ENCODE measurements around the gene ST14. TPM values are rescaled to one million over a fixed set of nuclear protein-coding genes. Genes with fewer than 3 reads are reported as not detected.
"Not testable (repeated sequence)": the region's sequence is repeated elsewhere in the genome, so short reads cannot be mapped to it uniquely, and the experiment has no call there.

The ST14 gene
- total RNA-seq, 2 experiments from 2014 or later = not detected

GRCh38 chr11:130223291-130223971, 63.8 kb downstream of the ST14 start:
- peaks cover 6% of the 10 kb centered on the region for H3K4me1 Mint-ChIP-seq
- no peak for DNase-seq
- H3K27ac Mint-ChIP-seq = peak overlapping the region; percentile 56
- CTCF ChIA-PET = interaction anchor here (2.8 kb wide), 1 partner anchor 11 kb away, joined by 7 read pairs; no protein-coding TSS in a partner anchor
- POLR2A ChIA-PET = no interaction called here
- H3K36me3 Mint-ChIP-seq (ENCODE audit: low read depth) = peaks cover 3% of the 10 kb centered on the region
- H3K4me3 Mint-ChIP-seq = no peak overlapping the region
- H3K9me3 Mint-ChIP-seq = no peaks in the 10 kb centered on the region
- no peaks in the 10 kb centered on the region for H3K27me3 Mint-ChIP-seq

DNA sequence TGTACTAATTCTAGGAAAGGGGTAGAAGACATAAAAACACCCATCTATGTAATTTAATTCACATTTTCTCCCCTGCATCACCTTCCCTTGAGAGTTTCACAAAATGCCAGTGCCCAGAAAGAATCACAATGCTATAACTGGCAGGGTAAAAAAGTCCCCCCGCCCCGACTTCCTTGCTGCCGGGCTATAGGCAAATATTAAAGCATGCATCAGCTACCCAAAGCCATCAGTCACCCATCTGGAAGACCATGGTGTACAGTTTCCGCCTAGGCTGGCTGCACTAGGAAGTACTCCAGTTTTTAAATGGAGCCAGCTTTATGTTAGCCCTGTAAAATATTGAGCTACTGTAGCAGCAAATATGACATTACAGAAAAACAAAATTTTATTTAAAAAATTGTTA, 67.8 kb downstream of the ST14 start:
- no peak for DNase-seq
- no peak overlapping the region for H3K27ac Mint-ChIP-seq
- H3K27me3 Mint-ChIP-seq = no peaks in the 10 kb centered on the region
- peaks cover 6% of the 10 kb centered on the region for H3K4me1 Mint-ChIP-seq
- no peak overlapping the region for H3K4me3 Mint-ChIP-seq
- CTCF ChIA-PET = interaction anchor here (0.5 kb wide), 1 partner anchor 1058 kb away, joined by 3 read pairs; no protein-coding TSS in a partner anchor
- H3K36me3 Mint-ChIP-seq (ENCODE audit: low read depth) = peaks cover 4% of the 10 kb centered on the region
- H3K9me3 Mint-ChIP-seq = no peaks in the 10 kb centered on the region
- POLR2A ChIA-PET = no interaction called here

- H3K27ac Mint-ChIP-seq, POLR2A ChIA-PET, H3K4me1 Mint-ChIP-seq, DNase-seq, H3K4me3 Mint-ChIP-seq, CTCF ChIA-PET, H3K27me3 Mint-ChIP-seq, H3K9me3 Mint-ChIP-seq: not testable (repeated sequence)
- peaks cover 20% of the 10 kb centered on the region for H3K36me3 Mint-ChIP-seq (ENCODE audit: low read depth)
These were observed 73.9 kb downstream of the ST14 start for GRCh38 chr11:130233486-130233885.

DNA sequence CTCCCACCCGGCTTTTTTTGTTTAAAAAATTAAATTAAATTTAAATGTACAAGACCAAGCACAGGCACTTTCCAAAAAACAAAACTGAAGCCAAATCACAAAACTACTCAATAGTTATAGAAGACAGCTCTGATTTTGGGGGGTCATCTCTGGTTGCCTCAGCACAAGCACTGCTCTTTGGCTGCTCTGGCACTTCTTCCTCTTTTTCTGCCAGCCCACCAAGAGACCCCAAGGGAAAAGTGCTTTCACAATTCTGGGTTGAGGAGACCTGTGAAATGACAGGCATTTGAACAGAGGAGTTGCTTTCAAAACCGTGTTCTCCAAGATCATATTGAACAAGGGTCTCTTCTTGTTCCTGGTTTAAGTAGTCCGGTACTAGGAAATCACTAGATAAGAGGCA, 74.3 kb downstream of the ST14 start:
- DNase-seq, H3K4me1 Mint-ChIP-seq, H3K4me3 Mint-ChIP-seq, H3K27me3 Mint-ChIP-seq, H3K9me3 Mint-ChIP-seq, POLR2A ChIA-PET, CTCF ChIA-PET, H3K27ac Mint-ChIP-seq: not testable (repeated sequence)
- peaks cover 22% of the 10 kb centered on the region for H3K36me3 Mint-ChIP-seq (ENCODE audit: low read depth)

DNA sequence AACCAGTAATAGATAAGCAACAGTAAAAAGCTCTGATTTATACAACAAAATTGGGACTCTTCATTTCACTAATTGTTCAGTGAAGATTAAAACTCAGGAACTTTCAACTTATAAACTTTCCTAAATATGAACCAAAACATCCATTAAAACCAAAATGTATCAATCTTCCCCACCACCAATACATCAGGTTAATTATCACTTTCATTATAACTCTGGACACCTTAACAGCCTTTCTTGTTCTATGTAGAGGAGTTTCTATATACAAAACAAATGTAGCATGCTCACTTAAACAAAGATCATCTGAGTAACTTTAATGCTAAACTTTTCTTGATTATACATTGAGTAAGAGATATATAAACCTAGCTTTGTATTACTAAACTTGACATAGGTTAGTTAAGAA, 74.7 kb downstream of the ST14 start:
- Mint-ChIP-seq H3K27me3 (no peaks in the 10 kb centered on the region), H3K4me1 (no peaks in the 10 kb centered on the region), H3K27ac (no peak overlapping the region), H3K36me3 (ENCODE audit: low read depth) (peaks cover 25% of the 10 kb centered on the region), H3K9me3 (no peaks in the 10 kb centered on the region), H3K4me3 (no peak overlapping the region)
- ChIA-PET POLR2A (no interaction called here), CTCF (no interaction called here)
- DNase-seq = no peak

GRCh38 chr11:130237282-130238006, 77.9 kb downstream of the ST14 start:
- DNase-seq = no peak
- Mint-ChIP-seq H3K4me1 (peaks cover 8% of the 10 kb centered on the region), H3K36me3 (ENCODE audit: low read depth) (peaks cover 26% of the 10 kb centered on the region), H3K27me3 (no peaks in the 10 kb centered on the region), H3K4me3 (no peak overlapping the region), H3K27ac (no peak overlapping the region), H3K9me3 (no peaks in the 10 kb centered on the region)
- CTCF ChIA-PET = no interaction called here
- POLR2A ChIA-PET = no interaction called here

DNA sequence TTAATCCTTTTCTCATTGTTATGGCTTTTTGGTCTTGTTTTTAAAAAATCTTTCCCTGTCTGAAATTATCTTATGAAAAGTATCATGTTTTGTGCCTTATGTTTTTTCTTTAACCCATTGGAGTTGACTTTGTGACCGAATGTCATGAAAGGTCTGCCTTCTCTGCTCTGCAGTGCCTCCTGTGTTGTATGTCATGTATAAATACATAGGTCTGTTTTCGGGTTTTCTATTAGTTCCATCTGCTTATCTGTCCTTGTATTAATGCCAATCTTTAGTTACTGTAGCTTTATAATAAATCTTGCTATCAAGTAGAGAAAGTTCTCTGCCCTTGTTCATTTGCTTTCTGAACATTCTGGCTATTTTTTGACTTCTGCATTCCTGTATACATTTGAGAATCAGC, 82.1 kb downstream of the ST14 start:
- ChIA-PET POLR2A (no interaction called here), CTCF (interaction anchor here (0.6 kb wide), 1 partner anchor 484 kb away, joined by 3 read pairs; no protein-coding TSS in a partner anchor)
- Mint-ChIP-seq H3K9me3 (no peaks in the 10 kb centered on the region), H3K4me3 (no peak overlapping the region), H3K4me1 (peaks cover 35% of the 10 kb centered on the region), H3K27me3 (no peaks in the 10 kb centered on the region), H3K27ac (no peak overlapping the region), H3K36me3 (ENCODE audit: low read depth) (peaks cover 29% of the 10 kb centered on the region)
- no peak for DNase-seq

DNA sequence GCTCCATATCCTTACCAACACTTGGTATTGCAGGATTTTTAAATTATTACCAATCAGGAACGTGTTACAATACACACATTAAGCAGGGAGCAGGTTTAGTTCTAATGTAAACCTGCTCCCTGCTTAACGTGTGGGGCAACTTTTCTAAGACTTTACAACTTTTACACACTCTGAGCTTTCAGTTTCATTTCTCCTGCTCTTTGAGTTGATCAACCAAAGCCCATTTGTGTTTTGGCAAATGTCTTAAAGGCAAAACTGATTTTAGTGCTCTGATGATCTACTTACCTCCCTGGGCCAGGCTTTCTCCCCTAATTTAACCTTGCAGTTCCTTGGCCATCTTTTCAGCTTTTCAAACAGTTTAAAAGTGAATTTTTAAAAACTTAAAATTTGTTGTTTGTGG, 84.2 kb downstream of the ST14 start:
- CTCF ChIA-PET = interaction anchor here (0.6 kb wide), 1 partner anchor 44 kb away, joined by 3 read pairs; no protein-coding TSS in a partner anchor
- Mint-ChIP-seq H3K4me3 (peak overlapping the region; percentile 25), H3K9me3 (no peaks in the 10 kb centered on the region), H3K27ac (peak overlapping the region; percentile 86), H3K27me3 (no peaks in the 10 kb centered on the region), H3K4me1 (peaks cover 47% of the 10 kb centered on the region), H3K36me3 (ENCODE audit: low read depth) (peaks cover 21% of the 10 kb centered on the region)
- POLR2A ChIA-PET = interaction anchor here (0.6 kb wide), 1 partner anchor 88 kb away, joined by 3 read pairs; no protein-coding TSS in a partner anchor
- peak; percentile 24 for DNase-seq

DNA sequence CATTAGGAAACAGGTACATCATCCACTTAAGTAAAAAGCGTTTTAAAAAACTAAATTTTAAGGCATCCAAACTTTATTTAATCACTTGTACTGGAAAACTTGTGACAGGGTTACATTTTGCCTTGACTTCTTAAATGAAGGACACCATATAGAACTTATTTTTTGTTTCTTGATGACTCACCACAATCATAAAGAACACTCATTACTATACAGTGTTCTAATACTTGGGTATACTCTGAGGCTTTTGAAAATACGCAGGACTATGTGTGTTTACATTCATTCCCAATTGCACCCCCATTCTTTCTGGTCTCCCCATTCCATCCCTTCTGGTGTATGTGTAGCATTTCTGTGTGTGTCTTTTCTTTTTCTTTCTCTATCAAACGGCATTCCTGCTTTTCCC, 85.3 kb downstream of the ST14 start:
- Mint-ChIP-seq H3K4me1 (peaks cover 54% of the 10 kb centered on the region), H3K27me3 (no peaks in the 10 kb centered on the region), H3K4me3 (no peak overlapping the region), H3K27ac (peak overlapping the region; percentile 7), H3K36me3 (ENCODE audit: low read depth) (peaks cover 20% of the 10 kb centered on the region), H3K9me3 (no peaks in the 10 kb centered on the region)
- no peak for DNase-seq
- ChIA-PET POLR2A (no interaction called here), CTCF (no interaction called here)

GRCh38 chr11:130245375-130245774, 85.8 kb downstream of the ST14 start:
- CTCF ChIA-PET = interaction anchor here (0.6 kb wide), 2 partner anchors 65 to 387 kb away, joined by 3 to 4 read pairs; no protein-coding TSS in a partner anchor
- H3K27ac Mint-ChIP-seq = peak overlapping the region; percentile 7
- DNase-seq, POLR2A ChIA-PET, H3K27me3 Mint-ChIP-seq, H3K9me3 Mint-ChIP-seq, H3K4me3 Mint-ChIP-seq: not testable (repeated sequence)
- H3K4me1 Mint-ChIP-seq = peaks cover 54% of the 10 kb centered on the region
- peaks cover 22% of the 10 kb centered on the region for H3K36me3 Mint-ChIP-seq (ENCODE audit: low read depth)

GRCh38 chr11:130246270-130246669, 86.7 kb downstream of the ST14 start:
- DNase-seq = no peak
- H3K27ac Mint-ChIP-seq = peak overlapping the region; percentile 2
- peaks cover 50% of the 10 kb centered on the region for H3K4me1 Mint-ChIP-seq
- no peaks in the 10 kb centered on the region for H3K9me3 Mint-ChIP-seq
- POLR2A ChIA-PET = no interaction called here
- no peak overlapping the region for H3K4me3 Mint-ChIP-seq
- H3K27me3 Mint-ChIP-seq = no peaks in the 10 kb centered on the region
- CTCF ChIA-PET = interaction anchor here (0.6 kb wide), 1 partner anchor 64 kb away, joined by 4 read pairs; no protein-coding TSS in a partner anchor
- peaks cover 29% of the 10 kb centered on the region for H3K36me3 Mint-ChIP-seq (ENCODE audit: low read depth)

GRCh38 chr11:130246738-130247137, 87.2 kb downstream of the ST14 start:
- DNase-seq = no peak
- H3K9me3 Mint-ChIP-seq = peaks cover 2% of the 10 kb centered on the region
- H3K4me3 Mint-ChIP-seq = no peak overlapping the region
- peak overlapping the region; percentile 2 for H3K27ac Mint-ChIP-seq
- peaks cover 32% of the 10 kb centered on the region for H3K36me3 Mint-ChIP-seq (ENCODE audit: low read depth)
- ChIA-PET POLR2A (no interaction called here), CTCF (no interaction called here)
- no peaks in the 10 kb centered on the region for H3K27me3 Mint-ChIP-seq
- peaks cover 48% of the 10 kb centered on the region for H3K4me1 Mint-ChIP-seq

GRCh38 chr11:130247319-130247718, 87.7 kb downstream of the ST14 start:
- no peak for DNase-seq
- ChIA-PET POLR2A (no interaction called here), CTCF (no interaction called here)
- peaks cover 38% of the 10 kb centered on the region for H3K36me3 Mint-ChIP-seq (ENCODE audit: low read depth)
- H3K4me3 Mint-ChIP-seq = no peak overlapping the region
- H3K27me3 Mint-ChIP-seq = no peaks in the 10 kb centered on the region
- peaks cover 8% of the 10 kb centered on the region for H3K9me3 Mint-ChIP-seq
- peaks cover 46% of the 10 kb centered on the region for H3K4me1 Mint-ChIP-seq
- H3K27ac Mint-ChIP-seq = no peak overlapping the region

All from activated CD4-positive, alpha-beta T cell treated with anti-CD3 and anti-CD28 coated beads, Interleukin-2, amount 10 ng/mL, durations not matched to agents 7 days and 5 days (primary cell).